Liver (tissue), 3 donors: ENCODE results near the gene DNAI2.

Source experiments
- ATF3 ChIP-seq: IDR thresholded peaks from 2 replicates; pipeline ENCODE4 v1.6.1; 2016; ENCODE audit warnings: antibody characterized with exemption
- CTCF ChIP-seq: fragments of 150-350 bp; IDR thresholded peaks from 2 replicates; pipeline ENCODE4 v1.5.1; 2017; ENCODE audit warnings: improper control_type of control experiment, low read depth, low read length; ENCODE audit not compliant: missing input control
- EGR1 ChIP-seq, 2 donors: IDR thresholded peaks; 2 replicates each; pipeline ENCODE4 v1.6.1; 2016 to 2018; ENCODE audit warnings: antibody characterized with exemption in 2 of 2, low read depth in 2 of 2
- GABPA ChIP-seq, 2 donors: IDR thresholded peaks in 1 of 2; conservative IDR thresholded peaks in 1 of 2; 2 replicates each; pipeline ENCODE4 v1.6.1; 2016; ENCODE audit warnings: antibody characterized with exemption in 2 of 2, mild to moderate bottlenecking in 1 of 2, moderate library complexity in 1 of 2
- JUND ChIP-seq, 2 donors: IDR thresholded peaks; 2 replicates each; pipeline ENCODE4 v1.6.1; 2016; ENCODE audit warnings: antibody characterized with exemption in 2 of 2
- RAD21 ChIP-seq, 2 donors: IDR thresholded peaks; 2 replicates each; pipeline ENCODE4 v1.6.1; 2016; ENCODE audit warnings: antibody characterized with exemption in 2 of 2, mild to moderate bottlenecking in 2 of 2
- SP1 ChIP-seq: IDR thresholded peaks from 2 replicates; pipeline ENCODE4 v1.6.1; 2018; ENCODE audit warnings: antibody characterized with exemption, mild to moderate bottlenecking
- TAF1 ChIP-seq: conservative IDR thresholded peaks from 2 replicates; pipeline ENCODE4 v1.6.1; 2016; ENCODE audit warnings: antibody characterized with exemption, mild to moderate bottlenecking
- donor health status: healthy.
- donor health status: healthy.

- TF ChIP-seq JUND (IDR thresholded peaks at IDR 0.05) (no peak), RAD21 (IDR thresholded peaks at IDR 0.05) (no peak), CTCF (no peak), ATF3 (no peak), GABPA (IDR thresholded peaks at IDR 0.05 in 1 of 2, conservative IDR thresholded peaks at IDR 0.05 in 1 of 2) (no peak), SP1 (no peak), EGR1 (IDR thresholded peaks at IDR 0.05; ENCODE audit: low read depth in 2 of 2) (no peak), TAF1 (no peak)
Observed at GRCh38 chr17:74259667-74260524, 14.1 kb upstream of the DNAI2 start.
